ENCODE measurements around the gene AUTS2.

Gene AUTS2
- total RNA-seq, result 5.0 to 44.4 reads per million in 2 experiments

GRCh38 chr7:69598081-69598486 is at the start of gene AUTS2:
AUTS2 (plus strand) TSS chr7:69598475; CDS start chr7:69599654, 1,179 bp downstream.
- no peak for DNase-seq (ENCODE audit: low read depth)

GRCh38 chr7:69550991-69551390 is 47.3 kb upstream of the AUTS2 start:
- DNase-seq (ENCODE audit: low read depth), result no peak

- DNase-seq (ENCODE audit: low read depth), result no peak
Observed at GRCh38 chr7:69553190-69553589, 45.1 kb upstream of the AUTS2 start.

- DNase-seq (ENCODE audit: low read depth), result no peak
Observed at GRCh38 chr7:69561266-69561960, 36.9 kb upstream of the AUTS2 start.

GRCh38 chr7:69564454-69565417 is 33.5 kb upstream of the AUTS2 start:
- no peak for DNase-seq (ENCODE audit: low read depth)

GRCh38 chr7:69567800-69568199 is 30.5 kb upstream of the AUTS2 start:
- no peak for DNase-seq (ENCODE audit: low read depth)

- no peak for DNase-seq (ENCODE audit: low read depth)
Observed at GRCh38 chr7:69568266-69568665, 30.0 kb upstream of the AUTS2 start.

GRCh38 chr7:69575651-69576050 is 22.6 kb upstream of the AUTS2 start:
- no peak for DNase-seq (ENCODE audit: low read depth)

- no peak for DNase-seq (ENCODE audit: low read depth)
Observed at GRCh38 chr7:69577221-69577620, 21.1 kb upstream of the AUTS2 start.

GRCh38 chr7:69585169-69585568 is 13.1 kb upstream of the AUTS2 start:
- no peak for DNase-seq (ENCODE audit: low read depth)

GRCh38 chr7:69586321-69586720 is 12.0 kb upstream of the AUTS2 start:
- DNase-seq (ENCODE audit: low read depth), result no peak

GRCh38 chr7:69588773-69589172 is 9.5 kb upstream of the AUTS2 start:
- no peak for DNase-seq (ENCODE audit: low read depth)

GRCh38 chr7:69591805-69592204 is 6.5 kb upstream of the AUTS2 start:
- DNase-seq (ENCODE audit: low read depth), result no peak

- DNase-seq (ENCODE audit: low read depth), result no peak
Observed at GRCh38 chr7:69593511-69593910, 4.8 kb upstream of the AUTS2 start.

- DNase-seq (ENCODE audit: low read depth), result no peak
Observed at GRCh38 chr7:69595415-69595814, 2.9 kb upstream of the AUTS2 start.

GRCh38 chr7:69596056-69596455 is 2.2 kb upstream of the AUTS2 start:
- no peak for DNase-seq (ENCODE audit: low read depth)

- no peak for DNase-seq (ENCODE audit: low read depth)
Observed at GRCh38 chr7:69596723-69597277, 1.5 kb upstream of the AUTS2 start.

- no peak for DNase-seq (ENCODE audit: low read depth)
Observed at GRCh38 chr7:69597278-69598076, 798 bp upstream of the AUTS2 start.

GRCh38 chr7:69598487-69599285 is 411 bp downstream of the AUTS2 start:
- DNase-seq (ENCODE audit: low read depth), result no peak

GRCh38 chr7:69599286-69599954 is 1.1 kb downstream of the AUTS2 start:
- DNase-seq (ENCODE audit: low read depth), result no peak
